Stimulated activated naive CD8-positive, alpha-beta T cell treated with anti-CD3 and anti-CD28 coated beads, Interleukin-15, Interleukin-2, amounts not matched to agents 100 U/mL and 50 U/mL, for 24 hours (primary cell): ENCODE measurements around the gene INCA1.
"Not testable (repeated sequence)": the region's sequence is repeated elsewhere in the genome, so short reads cannot be mapped to it uniquely, and the experiment has no call there.

Experiments used
- ATAC-seq: fragments of 150-1000 bp; cut with Tn5 transposase; one replicate; pipeline ENCODE4 v1.10.0; 2021
- DNase-seq: peaks from one replicate; pipeline ENCODE4 v3.0.0; 2021

The INCA1 gene

GRCh38 chr17:4997302-4998026 is at the start of gene INCA1, which contains the start of gene KIF1C:
Gene INCA1, minus strand, starts transcription at chr17:4997522. Its CDS starts 3,085 bp downstream, at chr17:4994437.
Gene KIF1C, plus strand, starts transcription at chr17:4997950. Its CDS starts 2,297 bp downstream, at chr17:5000247.
- ATAC-seq (peak; percentile 95), DNase-seq (peak; percentile 93)

- no peak for DNase-seq
Measured at GRCh38 chr17:5045496-5045895, 48.2 kb upstream of the INCA1 start.

GRCh38 chr17:5044630-5045029 is 47.3 kb upstream of the INCA1 start:
- no peak for ATAC-seq
- DNase-seq: no peak

More at GRCh38 chr17:5045496-5045895, 48.2 kb upstream of the INCA1 start:
- no peak for ATAC-seq

GRCh38 chr17:5043524-5043923 is 46.2 kb upstream of the INCA1 start:
- ATAC-seq (no peak), DNase-seq (no peak)

GRCh38 chr17:5042157-5043022 is 45.1 kb upstream of the INCA1 start:
- DNase-seq: peak; percentile 27

GRCh38 chr17:5035315-5035714 is 38.0 kb upstream of the INCA1 start, which contains the start of gene SLC52A1:
Gene SLC52A1, minus strand, starts transcription at chr17:5035426. Its CDS starts 820 bp downstream, at chr17:5034606.
- DNase-seq (no peak), ATAC-seq (no peak)

More at GRCh38 chr17:5042157-5043022, 45.1 kb upstream of the INCA1 start:
- ATAC-seq: peak; percentile 28

- no peak for DNase-seq
- no peak for ATAC-seq
Measured at GRCh38 chr17:5034651-5035050, 37.3 kb upstream of the INCA1 start.

GRCh38 chr17:5034063-5034462 is 36.7 kb upstream of the INCA1 start:
- DNase-seq (no peak), ATAC-seq (no peak)

- DNase-seq (no peak), ATAC-seq (no peak)
Measured at GRCh38 chr17:5033352-5034015, 36.2 kb upstream of the INCA1 start.

GRCh38 chr17:5032865-5033264 is 35.5 kb upstream of the INCA1 start:
- no peak for ATAC-seq
- no peak for DNase-seq

GRCh38 chr17:5031365-5032082 is 34.2 kb upstream of the INCA1 start:
- DNase-seq (peak; percentile 87), ATAC-seq (peak; percentile 91)

- ATAC-seq, DNase-seq: not testable (repeated sequence)
Measured at GRCh38 chr17:5030168-5030567, 32.8 kb upstream of the INCA1 start.

- no peak for DNase-seq
- ATAC-seq: no peak
Measured at GRCh38 chr17:5027916-5028315, 30.6 kb upstream of the INCA1 start.

- ATAC-seq: no peak
- DNase-seq: no peak
Measured at GRCh38 chr17:5027299-5027698, 30.0 kb upstream of the INCA1 start.

- no peak for ATAC-seq
- no peak for DNase-seq
Measured at GRCh38 chr17:5024604-5025003, 27.3 kb upstream of the INCA1 start.

- DNase-seq: no peak
- ATAC-seq: no peak
Measured at GRCh38 chr17:5023588-5024147, 26.3 kb upstream of the INCA1 start.

GRCh38 chr17:5022171-5022711 is 24.9 kb upstream of the INCA1 start:
- ATAC-seq (no peak), DNase-seq (no peak)

GRCh38 chr17:5020502-5021023 is 23.2 kb upstream of the INCA1 start:
- ATAC-seq (no peak), DNase-seq (no peak)

- ATAC-seq: peak; percentile 85
Measured at GRCh38 chr17:5019475-5019956, 22.2 kb upstream of the INCA1 start.

GRCh38 chr17:5014357-5014756 is 17.0 kb upstream of the INCA1 start:
- ATAC-seq (no peak), DNase-seq (no peak)

More at GRCh38 chr17:5019475-5019956, 22.2 kb upstream of the INCA1 start:
- peak; percentile 57 for DNase-seq

GRCh38 chr17:5011928-5012327 is 14.6 kb upstream of the INCA1 start:
- DNase-seq (peak; percentile 37), ATAC-seq (peak; percentile 84)
